ENCODE results near the gene BTBD18. TPM values are rescaled to one million over a fixed set of nuclear protein-coding genes. Genes with fewer than 3 reads are reported as not detected.
"Not testable (repeated sequence)": the region's sequence is repeated elsewhere in the genome, so short reads cannot be mapped to it uniquely, and the experiment has no call there.

BTBD18 gene
- total and polyA plus RNA-seq, 3 donors from 2014 or later: 2.8 to 7.2 (median 3.1) TPM

GRCh38 chr11:57732661-57733060 lies 19.0 kb downstream of the BTBD18 start:
- Histone ChIP-seq H3K27me3 (no peaks in the 10 kb centered on the region), H3K4me3 (no peak overlapping the region), H3K36me3 (ENCODE audit: low read depth, missing control alignments) (no peaks in the 10 kb centered on the region), H3K27ac (no peak overlapping the region), H3K4me1 (no peaks in the 10 kb centered on the region), H3K9me3 (no peaks in the 10 kb centered on the region)
- DNase-seq: no peak
- no peak for TF ChIP-seq POLR2A (IDR thresholded peaks at IDR 0.05)
- TF ChIP-seq, protein P1, sequence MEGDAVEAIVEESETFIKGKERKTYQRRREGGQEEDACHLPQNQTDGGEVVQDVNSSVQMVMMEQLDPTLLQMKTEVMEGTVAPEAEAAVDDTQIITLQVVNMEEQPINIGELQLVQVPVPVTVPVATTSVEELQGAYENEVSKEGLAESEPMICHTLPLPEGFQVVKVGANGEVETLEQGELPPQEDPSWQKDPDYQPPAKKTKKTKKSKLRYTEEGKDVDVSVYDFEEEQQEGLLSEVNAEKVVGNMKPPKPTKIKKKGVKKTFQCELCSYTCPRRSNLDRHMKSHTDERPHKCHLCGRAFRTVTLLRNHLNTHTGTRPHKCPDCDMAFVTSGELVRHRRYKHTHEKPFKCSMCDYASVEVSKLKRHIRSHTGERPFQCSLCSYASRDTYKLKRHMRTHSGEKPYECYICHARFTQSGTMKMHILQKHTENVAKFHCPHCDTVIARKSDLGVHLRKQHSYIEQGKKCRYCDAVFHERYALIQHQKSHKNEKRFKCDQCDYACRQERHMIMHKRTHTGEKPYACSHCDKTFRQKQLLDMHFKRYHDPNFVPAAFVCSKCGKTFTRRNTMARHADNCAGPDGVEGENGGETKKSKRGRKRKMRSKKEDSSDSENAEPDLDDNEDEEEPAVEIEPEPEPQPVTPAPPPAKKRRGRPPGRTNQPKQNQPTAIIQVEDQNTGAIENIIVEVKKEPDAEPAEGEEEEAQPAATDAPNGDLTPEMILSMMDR (IDR thresholded peaks at IDR 0.05): no peak
- intact Hi-C loops (cut with DNase I; ENCODE audit: low total_unique reads): no loop called here
- 94 to 100% methylated on average over 1 of the region's 1 CpG for WGBS, 2 donors

DNA sequence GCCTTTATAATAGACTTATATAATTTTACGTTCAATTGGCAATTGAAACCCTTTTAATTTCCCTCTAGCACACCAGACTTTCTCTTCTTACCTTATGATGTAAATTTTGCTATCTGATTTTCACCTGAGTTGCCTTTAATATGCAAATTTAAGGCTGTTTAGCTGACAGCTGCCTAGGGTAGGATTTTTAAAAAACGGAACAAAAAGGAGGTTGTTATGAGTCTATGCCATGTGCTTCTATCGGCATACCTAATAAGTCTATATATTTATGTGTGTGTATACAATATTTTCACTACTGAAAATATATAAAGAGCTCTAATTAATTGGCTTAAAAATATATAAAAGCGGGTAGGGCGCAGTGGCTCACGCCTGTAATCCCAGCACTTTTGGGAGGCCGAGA lies 22.1 kb downstream of the BTBD18 start:
- Histone ChIP-seq H3K4me3 (no peak overlapping the region), H3K27me3 (no peaks in the 10 kb centered on the region), H3K4me1 (no peaks in the 10 kb centered on the region), H3K9me3 (no peaks in the 10 kb centered on the region), H3K27ac (no peak overlapping the region), H3K36me3 (ENCODE audit: low read depth, missing control alignments) (no peaks in the 10 kb centered on the region)
- no peak for DNase-seq
- 90 to 91% methylated on average over 7 of the region's 7 CpGs for WGBS, 2 donors
- intact Hi-C loops (cut with DNase I; ENCODE audit: low total_unique reads): no loop called here
- TF ChIP-seq, protein P1 (IDR thresholded peaks at IDR 0.05): no peak
- TF ChIP-seq POLR2A (IDR thresholded peaks at IDR 0.05): no peak

DNA sequence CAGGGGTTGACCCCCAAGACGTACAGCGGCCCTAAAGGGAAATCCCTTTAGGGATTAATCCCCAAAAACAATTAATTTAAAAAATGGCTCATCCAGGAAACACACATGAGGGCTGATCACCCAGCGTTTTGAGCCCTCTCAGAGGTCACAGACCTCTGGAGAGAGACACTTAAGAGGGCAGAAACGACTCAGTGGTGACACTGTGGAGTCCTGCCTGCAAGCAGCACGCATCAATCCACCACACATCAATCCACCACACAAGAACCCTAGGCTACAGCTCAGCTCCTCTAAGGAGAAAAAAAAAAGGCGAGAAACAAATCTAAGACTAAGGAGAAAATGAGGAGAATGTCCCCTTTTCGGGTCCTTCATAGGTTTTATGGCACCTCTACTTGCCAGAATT lies 22.8 kb downstream of the BTBD18 start:
- no peak for DNase-seq
- 65 to 68% methylated on average over 7 of the region's 7 CpGs for WGBS, 2 donors
- Histone ChIP-seq H3K9me3 (no peaks in the 10 kb centered on the region), H3K27me3 (no peaks in the 10 kb centered on the region), H3K4me1 (no peaks in the 10 kb centered on the region), H3K27ac (no peak overlapping the region), H3K4me3 (no peak overlapping the region), H3K36me3 (ENCODE audit: low read depth, missing control alignments) (no peaks in the 10 kb centered on the region)
- intact Hi-C loops (cut with DNase I; ENCODE audit: low total_unique reads): no loop called here
- TF ChIP-seq POLR2A (IDR thresholded peaks at IDR 0.05): no peak

GRCh38 chr11:57727185-57727584 lies 24.4 kb downstream of the BTBD18 start:
- Histone ChIP-seq H3K36me3 (ENCODE audit: low read depth, missing control alignments) (no peaks in the 10 kb centered on the region), H3K27me3 (no peaks in the 10 kb centered on the region), H3K4me1 (no peaks in the 10 kb centered on the region), H3K4me3 (no peak overlapping the region), H3K9me3 (no peaks in the 10 kb centered on the region), H3K27ac (no peak overlapping the region)
- no peak for DNase-seq
- WGBS, 2 donors: 50 to 69% methylated on average over 2 of the region's 2 CpGs
- intact Hi-C loops (cut with DNase I; ENCODE audit: low total_unique reads): no loop called here
- no peak for TF ChIP-seq POLR2A (IDR thresholded peaks at IDR 0.05)
- TF ChIP-seq, protein P1 (IDR thresholded peaks at IDR 0.05): no peak

GRCh38 chr11:57716726-57717125 lies 34.9 kb downstream of the BTBD18 start:
- not testable (repeated sequence) for H3K27me3 ChIP-seq
- WGBS, 2 donors: 75 to 97% methylated on average over 13 to 18 of the region's 34 CpGs

DNA sequence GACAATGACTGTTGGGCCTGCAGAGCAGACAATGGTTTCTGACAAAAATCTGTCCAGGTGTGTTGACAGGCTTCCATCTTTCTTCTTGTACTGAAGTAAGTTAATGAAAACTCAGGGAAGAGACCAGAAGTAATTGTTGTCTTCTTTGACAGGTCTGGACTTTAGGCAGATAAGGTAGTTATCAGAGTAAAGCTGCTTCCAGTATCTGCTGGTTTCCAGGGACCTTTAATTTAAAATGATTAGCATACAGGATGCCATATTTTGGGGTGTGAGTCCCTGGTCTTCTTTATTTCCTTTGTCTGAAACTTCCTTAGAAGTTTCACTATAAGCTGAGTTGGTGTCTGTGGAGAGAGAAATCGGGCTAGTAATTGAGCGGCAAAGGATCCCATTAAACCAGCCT lies 37.8 kb downstream of the BTBD18 start:
- Histone ChIP-seq H3K27me3 (no peaks in the 10 kb centered on the region), H3K27ac (no peak overlapping the region), H3K36me3 (ENCODE audit: low read depth, missing control alignments) (no peaks in the 10 kb centered on the region), H3K4me1 (peaks cover 20% of the 10 kb centered on the region), H3K4me3 (no peak overlapping the region), H3K9me3 (no peaks in the 10 kb centered on the region)
- no peak for DNase-seq
- intact Hi-C loops (cut with DNase I; ENCODE audit: low total_unique reads): no loop called here
- no peak for TF ChIP-seq POLR2A (IDR thresholded peaks at IDR 0.05)
- TF ChIP-seq, protein P1 (IDR thresholded peaks at IDR 0.05): no peak
- WGBS, 2 donors: 80 to 85% methylated on average over 2 of the region's 2 CpGs

More at GRCh38 chr11:57716726-57717125, 34.9 kb downstream of the BTBD18 start:
- H3K4me3 ChIP-seq; DNase-seq; intact Hi-C loops (cut with DNase I; ENCODE audit: low total_unique reads); H3K9me3 ChIP-seq; H3K27ac ChIP-seq; H3K36me3 ChIP-seq (ENCODE audit: low read depth, missing control alignments): not testable (repeated sequence)
- peaks cover 13% of the 10 kb centered on the region for H3K4me1 ChIP-seq

Data from testis (tissue), 3 donors.